ENCODE measurements around the gene FNDC10.
"Not testable (repeated sequence)": the region's sequence is repeated elsewhere in the genome, so short reads cannot be mapped to it uniquely, and the experiment has no call there.

Gene FNDC10

DNA sequence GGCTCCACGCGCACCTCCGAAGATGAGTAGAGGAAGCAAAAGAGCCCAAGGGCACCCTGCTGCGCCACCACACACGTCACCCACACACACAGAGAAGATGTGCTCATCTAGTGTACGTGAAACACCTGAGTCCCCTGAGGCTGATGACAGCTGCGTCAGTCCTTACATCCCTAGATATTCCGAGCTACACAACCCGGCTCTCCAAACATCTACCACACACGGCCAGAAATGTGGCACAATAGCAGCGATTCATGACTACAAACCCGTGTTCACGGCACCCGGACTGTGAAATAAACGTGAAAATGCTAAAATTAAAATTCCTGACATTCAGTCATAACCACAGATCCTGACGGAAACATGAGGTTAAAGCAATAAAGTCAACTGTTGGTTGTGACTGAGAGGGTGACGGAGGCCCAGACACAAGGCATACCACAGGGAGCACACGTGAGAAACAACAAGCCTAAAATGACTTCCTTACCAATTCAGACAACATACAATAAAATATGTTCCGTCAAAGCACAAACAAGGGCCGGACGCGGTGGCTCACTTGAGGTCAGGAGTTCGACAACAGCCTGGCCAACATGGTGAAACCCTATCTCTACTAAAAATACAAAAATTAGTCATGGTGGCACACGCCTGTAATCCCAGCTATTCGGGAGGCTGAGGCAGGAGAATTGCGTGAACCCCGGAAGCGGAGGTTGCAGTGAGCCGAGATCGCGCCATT, 32.6 kb downstream of the FNDC10 start:
- DNase-seq (ENCODE audit: low spot score), result no peak

DNA sequence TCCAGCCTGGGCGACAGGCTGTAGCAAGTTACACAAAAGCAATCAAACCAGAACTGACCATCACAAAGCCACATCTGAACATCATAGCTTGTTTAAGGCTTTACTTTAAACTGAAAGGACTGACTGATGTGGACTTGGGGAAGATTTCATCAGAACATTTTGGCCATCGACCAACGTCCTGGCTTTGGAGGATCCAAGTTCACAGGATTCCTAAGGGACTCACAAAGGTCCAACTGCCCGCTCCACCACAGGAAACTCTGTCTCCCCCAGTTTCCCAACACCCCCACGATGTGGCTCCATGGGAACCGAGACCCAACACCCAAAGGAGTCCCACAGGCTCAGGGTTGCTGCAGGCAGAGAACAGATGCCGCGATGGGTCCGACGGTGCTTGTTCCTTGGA, 34.6 kb downstream of the FNDC10 start:
- DNase-seq (ENCODE audit: low spot score), result no peak

DNA sequence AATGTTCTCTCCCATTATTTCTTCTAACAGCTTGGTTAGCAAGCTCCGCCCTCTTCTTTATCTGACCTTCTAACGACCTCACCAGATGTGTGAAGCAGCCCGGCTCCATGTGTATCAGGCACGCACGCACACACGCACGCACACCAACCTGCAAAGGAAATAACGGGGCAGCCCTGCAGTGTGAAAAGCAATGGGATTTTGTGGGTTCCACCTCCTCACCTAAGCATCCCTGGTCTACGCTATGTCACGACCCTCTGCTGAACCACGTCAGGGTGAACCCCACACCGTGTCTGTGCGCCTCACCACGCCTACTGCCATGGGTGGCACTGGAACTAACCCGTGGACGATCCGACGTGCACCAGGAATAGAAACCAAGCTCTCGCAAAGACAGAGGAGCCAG, 35.7 kb downstream of the FNDC10 start:
- no peak for DNase-seq (ENCODE audit: low spot score)

DNA sequence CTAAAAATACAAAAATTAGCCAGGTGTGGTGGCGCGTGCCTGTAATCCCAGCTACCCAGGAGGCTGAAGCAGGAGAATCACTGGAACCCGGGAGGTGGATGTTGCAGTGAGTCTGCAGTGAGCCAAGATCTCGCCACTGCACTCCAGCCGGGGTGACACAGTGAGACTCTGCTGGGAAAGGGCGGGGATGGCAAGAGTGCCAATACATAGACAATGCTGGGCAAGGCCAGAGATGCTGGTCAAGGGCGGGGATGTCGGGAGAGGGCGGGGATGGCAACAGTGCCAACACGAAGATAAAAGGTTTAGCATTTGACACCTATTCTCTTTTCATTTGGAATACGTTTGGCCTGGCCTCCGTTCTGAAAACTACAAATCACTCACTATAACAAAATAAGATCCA, 36.2 kb downstream of the FNDC10 start:
- no peak for DNase-seq (ENCODE audit: low spot score)

DNA sequence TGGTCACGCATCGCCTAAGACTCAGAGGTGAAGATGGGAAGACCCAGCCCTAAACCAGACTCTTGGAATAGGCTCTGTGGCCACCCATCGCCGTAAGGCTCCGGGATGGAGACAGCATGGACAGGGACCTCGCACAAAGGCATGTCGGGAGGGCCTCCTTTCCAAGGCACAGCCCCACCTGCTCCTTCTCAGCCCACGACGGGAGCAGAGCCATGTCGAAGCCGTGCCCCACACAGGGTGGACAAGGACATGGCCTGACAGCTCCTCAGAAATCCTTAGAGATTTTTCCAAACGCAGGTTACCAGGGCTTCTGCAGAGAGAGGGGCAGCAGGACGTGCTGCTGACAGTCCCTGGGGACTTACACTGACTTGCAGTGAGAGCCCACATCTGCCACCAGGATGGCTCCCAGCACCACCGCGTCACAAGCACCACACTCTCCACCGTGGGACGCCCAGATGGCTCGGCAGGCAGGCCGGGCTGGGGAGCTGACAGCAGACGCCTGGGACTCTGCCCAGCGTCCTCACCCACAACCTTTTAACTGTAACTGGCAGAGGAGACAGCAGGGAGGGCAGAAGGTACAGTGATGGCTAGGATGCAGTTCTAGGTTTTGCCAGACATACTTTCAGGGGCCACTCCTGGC, 37.3 kb downstream of the FNDC10 start:
- no peak for DNase-seq (ENCODE audit: low spot score)

DNA sequence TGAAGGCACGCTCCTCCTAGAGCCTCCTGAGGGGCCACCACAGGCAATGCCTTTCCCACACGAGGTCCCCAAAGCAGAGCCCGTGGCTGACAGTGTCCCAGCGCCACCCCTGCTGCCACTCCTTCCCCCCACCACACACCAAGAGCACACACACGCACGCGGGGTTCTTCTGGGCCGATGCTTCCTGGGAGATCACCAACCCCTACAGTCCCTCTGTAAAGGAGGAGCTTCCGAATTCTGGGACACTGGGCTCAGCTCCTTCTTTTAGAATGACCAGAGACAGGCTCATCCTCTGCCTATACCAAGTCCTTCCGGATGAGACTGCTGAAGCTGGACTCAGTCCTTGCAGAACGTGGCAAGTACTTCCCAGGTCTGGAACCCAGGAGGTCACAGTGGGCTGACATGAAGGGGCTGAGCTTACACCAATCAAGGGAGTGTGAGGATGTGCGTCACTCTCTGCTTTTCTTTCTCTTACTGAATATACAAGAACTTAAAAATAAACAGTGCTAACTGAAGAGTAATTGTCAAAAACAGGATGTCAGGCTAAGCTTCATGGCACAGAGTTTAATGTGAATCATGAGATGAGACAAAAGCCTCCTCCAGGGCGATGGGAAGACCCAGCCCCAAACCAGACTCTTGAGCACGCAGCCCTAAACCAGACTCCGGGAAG, 38.0 kb downstream of the FNDC10 start:
- no peak for DNase-seq (ENCODE audit: low spot score)

DNA sequence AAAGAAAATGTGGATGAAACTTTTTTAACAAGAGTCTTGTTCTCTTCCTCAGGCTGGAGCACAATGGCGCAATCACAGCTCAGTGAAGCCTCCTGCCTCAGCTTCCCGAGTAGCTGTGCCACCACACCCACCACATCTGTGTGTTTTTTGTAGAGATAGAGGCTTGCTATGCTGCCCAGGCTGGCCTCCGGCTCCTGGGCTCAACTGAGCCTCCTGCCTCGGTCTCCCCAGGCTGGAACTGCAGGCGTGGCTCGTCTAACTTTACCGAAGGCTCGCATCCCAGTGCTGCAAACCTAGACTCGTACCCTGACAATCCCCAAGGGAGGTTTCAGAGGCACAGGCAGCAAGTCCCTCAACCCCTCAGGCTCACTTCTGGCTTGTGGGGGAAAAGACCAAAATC, 39.8 kb downstream of the FNDC10 start:
- no peak for DNase-seq (ENCODE audit: low spot score)

DNA sequence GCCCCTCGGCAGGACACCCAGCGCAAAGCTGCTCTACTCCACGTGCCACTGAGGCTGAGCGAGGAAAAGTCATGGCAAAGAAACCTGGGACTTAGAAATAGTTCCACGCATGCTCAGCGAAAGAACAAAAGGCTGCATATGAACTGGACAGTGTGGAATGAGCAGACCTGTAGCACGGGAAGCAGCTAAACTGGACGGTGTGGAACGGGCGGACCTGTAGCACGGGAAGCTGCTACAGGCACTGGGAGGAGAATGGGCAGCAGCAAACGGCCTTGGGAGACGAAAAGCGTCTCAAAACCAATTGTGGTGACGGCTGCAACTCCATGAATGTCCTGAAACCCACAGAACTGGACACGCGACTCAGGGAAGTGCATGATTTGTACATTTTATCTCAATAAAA, 40.9 kb downstream of the FNDC10 start:
- no peak for DNase-seq (ENCODE audit: low spot score)

DNA sequence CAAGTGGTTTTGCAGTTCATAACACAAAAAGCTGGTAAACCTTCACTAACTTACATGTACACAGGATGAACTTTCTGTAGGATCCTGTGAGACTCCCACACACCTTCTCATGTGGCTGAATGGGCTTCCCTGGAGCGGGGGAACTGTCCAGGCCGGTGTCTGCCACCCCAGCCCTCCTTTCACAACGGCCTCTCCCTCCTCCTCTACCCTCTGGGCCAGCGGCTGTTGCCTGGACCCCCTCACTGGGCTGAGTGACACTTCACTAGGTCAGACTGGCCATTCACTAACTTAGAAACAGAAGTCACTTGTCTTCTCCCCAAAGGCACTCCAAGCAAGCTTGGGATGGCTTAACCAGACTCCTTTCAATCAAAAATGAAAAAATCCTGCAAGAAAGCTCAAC, 41.3 kb downstream of the FNDC10 start:
- DNase-seq (ENCODE audit: low spot score), result no peak

DNA sequence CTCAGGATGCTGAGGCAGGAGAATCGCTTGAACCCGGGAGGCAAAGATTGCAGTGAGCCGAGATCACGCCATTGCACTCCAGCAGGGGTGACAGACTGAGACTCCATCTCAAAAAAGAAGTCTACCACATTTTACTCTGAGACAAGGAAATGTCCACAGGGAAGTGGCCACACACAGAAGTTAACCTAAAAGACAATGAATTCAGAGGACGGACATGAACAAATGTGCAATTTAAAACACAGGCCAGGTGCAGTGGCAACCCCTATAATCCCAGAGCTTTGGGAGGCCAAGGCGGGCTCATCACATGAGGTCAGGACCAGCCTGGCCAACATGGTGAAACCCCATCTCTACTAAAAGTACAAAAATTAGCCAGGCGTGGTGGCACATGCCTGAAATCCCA, 42.2 kb downstream of the FNDC10 start:
- not testable (repeated sequence) for DNase-seq (ENCODE audit: low spot score)

DNA sequence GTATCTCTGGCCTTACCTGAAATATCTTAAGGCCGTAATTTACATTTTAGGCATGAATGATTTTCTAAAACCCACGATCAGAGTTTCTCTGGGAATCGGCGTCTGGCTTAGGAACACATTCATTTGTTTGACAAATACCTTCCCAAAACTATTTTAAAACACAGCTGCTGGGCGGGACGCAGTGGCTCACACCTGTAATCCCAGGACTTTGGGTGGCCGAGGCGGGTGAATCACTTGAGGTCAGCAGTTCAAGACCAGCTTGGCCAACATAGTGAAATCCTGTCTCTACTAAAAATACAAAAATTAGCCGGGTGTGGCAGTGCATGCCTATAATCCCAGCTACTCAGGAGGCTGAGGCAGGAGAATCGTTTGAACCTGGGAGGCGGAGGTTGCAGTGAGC, 43.0 kb downstream of the FNDC10 start:
- DNase-seq (ENCODE audit: low spot score), result not testable (repeated sequence)

DNA sequence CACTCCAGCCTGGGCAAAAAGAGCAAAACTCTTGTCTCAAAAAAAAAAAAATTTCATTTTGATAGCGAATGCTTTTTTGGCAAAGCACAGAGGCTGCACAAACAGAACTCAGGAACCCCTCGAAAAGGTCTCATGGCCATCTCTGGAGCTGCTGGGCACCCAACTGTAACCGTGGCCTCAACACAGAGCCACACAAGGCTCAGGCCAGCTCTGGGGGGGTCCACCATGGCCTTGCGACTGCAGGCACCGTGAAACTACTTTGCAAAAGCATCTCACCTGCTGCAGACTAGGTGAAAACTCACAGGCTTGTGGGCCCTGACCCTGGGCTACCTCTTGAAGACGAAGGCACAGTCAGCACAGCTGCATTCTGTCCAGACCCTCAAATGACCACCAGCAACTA, 43.4 kb downstream of the FNDC10 start:
- no peak for DNase-seq (ENCODE audit: low spot score)

DNA sequence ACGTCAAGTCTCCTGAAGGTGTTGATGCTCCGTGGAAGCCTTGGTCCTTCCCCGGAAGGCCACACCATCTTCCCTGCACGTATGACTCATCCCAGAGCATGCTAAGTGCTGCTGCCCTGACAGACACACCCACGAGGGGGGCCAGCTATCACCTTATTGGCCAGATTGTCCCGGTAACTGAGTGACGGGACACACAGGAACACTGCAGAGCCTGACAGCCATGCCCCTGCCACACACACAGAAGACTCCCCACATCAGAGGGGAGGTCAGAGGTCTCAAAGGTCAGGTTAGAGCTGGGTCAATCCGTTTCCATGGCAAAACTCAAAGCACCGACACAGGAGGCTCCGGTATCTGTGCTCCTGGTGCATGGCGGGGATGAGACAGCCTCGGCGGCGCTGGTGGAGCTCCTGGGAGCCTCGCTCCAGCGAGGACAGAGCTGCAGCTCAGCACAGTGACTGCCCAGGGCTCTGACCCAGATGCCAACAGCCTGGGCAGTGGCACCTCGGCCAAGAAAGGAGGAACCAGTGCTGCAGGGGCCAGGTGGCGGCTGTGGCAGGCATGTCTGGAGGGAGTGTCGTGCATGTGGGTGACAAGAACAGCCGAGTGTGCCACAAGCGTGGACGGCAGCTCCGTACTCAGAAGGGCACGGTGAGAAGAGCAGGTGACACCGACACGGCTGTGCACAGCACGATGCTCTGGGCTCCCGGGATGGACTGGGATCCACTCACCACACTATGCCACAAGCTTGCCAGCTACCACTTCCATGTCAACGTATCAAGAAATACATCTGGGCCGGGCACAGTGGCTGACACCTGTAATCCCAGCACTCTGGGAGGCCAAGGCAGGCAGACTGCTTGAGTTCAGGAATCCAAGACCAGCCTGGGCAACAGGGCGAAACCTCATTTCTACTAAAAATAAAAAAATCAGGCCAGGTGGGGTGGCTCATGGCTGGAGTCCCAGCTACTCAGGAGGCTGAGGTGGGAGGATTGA, 44.7 kb downstream of the FNDC10 start:
- DNase-seq (ENCODE audit: low spot score), result peak; percentile 68

DNA sequence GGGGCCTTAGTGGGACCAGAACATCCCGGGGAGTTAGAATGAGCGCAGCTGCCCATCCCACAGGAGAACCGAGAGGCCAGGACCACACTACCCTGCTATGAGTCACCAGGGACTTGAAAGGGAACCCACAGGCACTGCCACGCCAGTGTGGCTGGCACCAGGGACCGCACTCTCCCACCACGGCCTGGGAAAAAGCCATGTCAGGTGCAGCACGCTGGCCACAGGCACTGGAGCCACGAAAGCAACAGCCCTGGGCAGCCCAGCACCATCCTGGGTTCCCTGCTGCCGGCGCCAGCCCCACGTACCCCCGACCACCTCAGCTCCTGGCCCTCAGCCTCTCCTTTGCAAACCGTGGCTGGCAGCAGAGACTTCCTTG, 45.4 kb downstream of the FNDC10 start:
- no peak for DNase-seq (ENCODE audit: low spot score)

DNA sequence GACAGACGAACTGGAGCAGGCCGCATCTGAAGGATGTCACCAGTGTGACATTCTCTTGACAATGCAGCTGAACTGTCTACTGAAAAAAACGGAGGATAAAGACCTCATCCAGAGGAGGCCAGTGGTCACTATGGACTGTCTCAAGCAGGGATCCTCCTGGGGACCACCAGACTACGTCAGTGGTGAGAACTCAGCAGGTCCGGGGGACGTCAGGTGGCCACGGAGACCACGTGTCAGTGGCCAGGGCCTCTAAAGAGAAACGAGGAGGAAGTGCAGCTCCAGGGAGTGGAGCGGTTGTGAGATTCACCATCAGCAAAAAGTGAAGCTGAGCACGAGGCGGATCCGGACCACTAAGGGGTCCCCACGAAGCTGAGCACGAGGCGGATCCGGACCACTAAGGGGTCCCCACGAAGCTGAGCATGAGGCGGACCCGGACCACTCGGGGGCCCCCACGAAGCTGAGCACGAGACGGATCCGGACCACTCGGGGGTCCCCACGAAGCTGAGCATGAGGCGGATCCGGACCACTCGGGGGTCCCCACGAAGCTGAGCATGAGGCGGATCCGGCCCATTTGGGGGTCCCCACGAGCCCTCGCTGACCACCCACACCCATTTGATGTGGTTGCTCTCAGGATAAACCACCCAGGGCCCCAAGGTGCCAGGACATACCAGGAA, 46.0 kb downstream of the FNDC10 start:
- no peak for DNase-seq (ENCODE audit: low spot score)

DNA sequence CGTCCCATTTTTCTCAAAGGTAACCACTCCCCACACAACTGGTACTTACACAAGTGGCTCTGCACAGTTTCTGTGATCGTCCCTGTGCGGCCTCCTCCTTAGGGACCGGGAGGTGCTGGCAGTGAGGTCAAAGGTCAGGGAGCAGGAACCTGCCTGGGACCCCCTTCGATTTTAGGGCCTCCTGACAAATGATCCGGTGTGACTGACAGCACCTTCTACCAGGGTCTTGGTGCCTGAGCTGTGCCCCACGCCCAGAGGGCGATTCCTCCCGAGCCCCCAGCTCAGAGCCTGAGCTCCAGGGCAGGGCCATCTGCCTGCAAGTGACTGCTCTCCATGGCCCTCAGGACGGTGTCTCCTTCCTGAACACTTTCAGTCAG, 47.7 kb downstream of the FNDC10 start:
- DNase-seq (ENCODE audit: low spot score), result no peak

DNA sequence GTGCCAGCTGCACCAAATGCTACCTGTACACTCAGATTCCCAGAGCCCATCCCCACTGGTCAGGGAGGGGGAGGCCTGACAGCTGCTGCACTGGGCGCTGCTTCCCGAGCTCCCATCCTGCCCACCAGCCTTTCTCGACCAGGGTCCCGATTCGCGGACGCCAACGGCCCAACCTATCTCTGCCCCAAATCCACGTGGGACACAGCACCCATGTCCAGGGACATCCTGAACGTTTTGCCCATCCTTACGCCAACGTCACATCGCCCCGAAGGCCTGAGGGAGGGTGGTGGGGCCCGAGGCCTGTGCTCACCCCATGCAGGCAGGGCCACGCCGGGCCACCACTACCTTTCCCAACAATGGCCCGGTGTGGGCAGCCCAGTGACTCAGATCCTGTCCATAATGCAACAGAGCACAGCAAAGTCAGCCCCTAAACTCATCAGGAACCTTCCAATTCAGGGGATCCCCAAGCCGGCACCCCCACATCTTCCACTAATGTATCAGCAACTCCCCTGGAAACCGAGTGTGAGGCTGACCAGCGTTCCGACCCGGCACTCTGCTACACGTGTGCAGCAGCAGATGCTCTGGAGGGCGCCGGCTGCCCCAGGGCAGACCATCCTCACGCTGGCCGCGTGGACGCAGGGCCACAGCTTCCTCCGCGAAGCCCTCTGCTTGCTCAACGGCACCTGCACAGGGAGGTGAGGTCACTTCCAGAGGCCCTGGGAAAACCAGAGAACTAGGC, 48.2 kb downstream of the FNDC10 start:
- no peak for DNase-seq (ENCODE audit: low spot score)

DNA sequence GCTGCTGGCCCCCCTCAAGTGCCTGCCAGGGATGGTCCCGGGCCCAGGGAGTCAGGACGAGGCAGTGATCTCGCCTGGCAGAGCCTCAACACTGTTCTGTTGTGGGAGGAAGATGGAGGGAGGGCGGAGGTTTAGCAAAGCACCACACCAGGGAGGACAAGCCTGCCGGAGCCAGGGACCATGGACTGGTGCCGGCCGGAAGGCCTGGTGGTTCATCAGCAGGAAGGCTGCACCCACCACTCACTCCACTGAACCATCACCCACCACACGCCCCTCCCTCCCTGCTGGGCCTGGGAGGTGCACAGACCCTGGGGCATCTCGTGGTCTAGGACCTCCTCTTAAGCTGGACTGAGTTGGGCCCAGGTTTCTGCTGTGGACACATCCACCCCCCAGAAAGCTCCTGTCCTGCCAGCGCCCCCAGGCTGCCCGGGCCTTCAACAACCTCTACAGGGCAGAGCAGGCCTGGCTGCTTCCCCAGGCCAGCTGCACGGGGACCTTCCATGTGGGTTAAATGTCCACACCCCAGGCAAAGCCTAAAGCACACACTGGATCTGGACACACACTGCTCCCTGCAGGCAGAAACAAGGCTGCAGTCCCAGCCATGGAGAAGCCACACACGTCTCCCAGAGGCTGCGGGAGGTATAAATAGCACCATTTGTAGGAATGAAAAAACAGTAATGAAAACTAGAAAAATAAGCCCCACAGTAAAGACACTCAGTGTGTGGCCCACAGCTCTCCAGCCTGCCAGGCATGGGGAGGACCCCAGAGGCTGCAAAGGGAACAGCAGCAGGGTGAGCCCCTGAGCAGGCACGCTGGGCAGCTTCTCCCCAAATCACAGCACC, 49.1 kb downstream of the FNDC10 start:
- no peak for DNase-seq (ENCODE audit: low spot score)

DNA sequence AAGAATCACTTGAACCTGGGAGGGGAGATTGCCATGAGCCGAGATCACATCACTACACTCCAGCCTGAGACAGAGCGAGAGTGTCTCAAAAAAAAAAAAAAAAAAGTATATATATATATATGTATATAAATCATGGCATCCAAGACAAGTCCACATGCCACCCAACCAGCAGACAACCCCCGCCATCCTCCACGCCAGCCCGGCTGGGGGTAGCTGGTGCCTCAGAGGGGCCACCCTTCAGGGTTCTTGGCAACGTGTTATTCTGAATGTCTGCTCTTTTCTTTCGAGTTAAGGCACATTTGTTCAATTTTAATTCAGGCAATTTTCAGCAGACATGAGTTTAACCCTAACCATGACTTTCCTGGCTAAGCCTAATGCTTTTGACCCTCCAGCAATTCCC, 49.8 kb downstream of the FNDC10 start:
- DNase-seq (ENCODE audit: low spot score), result no peak

DNA sequence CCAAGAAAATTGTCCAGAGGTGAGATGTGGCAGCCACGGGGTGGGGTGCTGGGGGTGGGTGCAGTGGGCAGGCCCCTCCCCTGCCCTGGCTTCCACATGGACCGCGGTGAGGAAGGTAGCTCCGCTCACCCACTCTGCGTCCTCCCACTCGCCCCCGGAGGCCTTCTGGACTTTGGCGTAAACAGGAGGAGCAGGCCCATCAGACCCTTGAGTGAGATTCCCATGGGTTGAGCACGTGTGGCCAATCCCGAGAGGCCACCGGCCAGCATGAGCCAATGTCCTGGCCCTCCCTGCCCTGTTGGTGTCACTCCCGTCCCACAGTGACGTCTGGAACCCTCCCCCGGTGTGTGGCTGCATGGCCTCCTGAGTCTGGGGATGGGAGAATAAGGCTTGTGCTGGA, 51.3 kb downstream of the FNDC10 start:
- no peak for DNase-seq (ENCODE audit: low spot score)

Data from kidney tubule cell (primary cell).